PFSK-1 (cell line): ENCODE data around the gene PALM2AKAP2.

ENCODE experiments used
- FOXP2 ChIP-seq: optimal IDR thresholded peaks from 2 replicates; pipeline ENCODE3; 2011; ENCODE audit warnings: borderline replicate concordance, control low read depth, inconsistent platforms; ENCODE audit not compliant: insufficient read depth; ENCODE audit errors: extremely low read length, extremely low read depth
- POLR2AphosphoS5 ChIP-seq: IDR thresholded peaks from 2 replicates; pipeline ENCODE4 v1.6.1; 2012; ENCODE audit warnings: low read depth, mild to moderate bottlenecking, control low read depth, low read length, moderate library complexity
- SIN3A ChIP-seq: IDR thresholded peaks from 2 replicates; pipeline ENCODE4 v1.6.1; 2012; ENCODE audit warnings: mild to moderate bottlenecking, low read length, moderate library complexity, borderline replicate concordance; ENCODE audit not compliant: insufficient read depth
- TAF1 ChIP-seq: IDR thresholded peaks from 2 replicates; pipeline ENCODE4 v1.6.1; 2012; ENCODE audit warnings: low read length, control low read depth, borderline replicate concordance; ENCODE audit not compliant: insufficient read depth
- TF ChIP-seq, protein P1 (sequence below), 2 experiments: IDR thresholded peaks; 2 replicates each; pipeline versions ENCODE4 v1.6.1 to v1.8.0; 2011 to 2012; ENCODE audit warnings: low read depth in 2 of 2, low read length in 2 of 2, control low read depth in 1 of 2, inconsistent platforms in 1 of 2, mild to moderate bottlenecking in 1 of 2, moderate library complexity in 1 of 2; ENCODE audit not compliant: insufficient read depth in 1 of 2

PALM2AKAP2 gene

DNA sequence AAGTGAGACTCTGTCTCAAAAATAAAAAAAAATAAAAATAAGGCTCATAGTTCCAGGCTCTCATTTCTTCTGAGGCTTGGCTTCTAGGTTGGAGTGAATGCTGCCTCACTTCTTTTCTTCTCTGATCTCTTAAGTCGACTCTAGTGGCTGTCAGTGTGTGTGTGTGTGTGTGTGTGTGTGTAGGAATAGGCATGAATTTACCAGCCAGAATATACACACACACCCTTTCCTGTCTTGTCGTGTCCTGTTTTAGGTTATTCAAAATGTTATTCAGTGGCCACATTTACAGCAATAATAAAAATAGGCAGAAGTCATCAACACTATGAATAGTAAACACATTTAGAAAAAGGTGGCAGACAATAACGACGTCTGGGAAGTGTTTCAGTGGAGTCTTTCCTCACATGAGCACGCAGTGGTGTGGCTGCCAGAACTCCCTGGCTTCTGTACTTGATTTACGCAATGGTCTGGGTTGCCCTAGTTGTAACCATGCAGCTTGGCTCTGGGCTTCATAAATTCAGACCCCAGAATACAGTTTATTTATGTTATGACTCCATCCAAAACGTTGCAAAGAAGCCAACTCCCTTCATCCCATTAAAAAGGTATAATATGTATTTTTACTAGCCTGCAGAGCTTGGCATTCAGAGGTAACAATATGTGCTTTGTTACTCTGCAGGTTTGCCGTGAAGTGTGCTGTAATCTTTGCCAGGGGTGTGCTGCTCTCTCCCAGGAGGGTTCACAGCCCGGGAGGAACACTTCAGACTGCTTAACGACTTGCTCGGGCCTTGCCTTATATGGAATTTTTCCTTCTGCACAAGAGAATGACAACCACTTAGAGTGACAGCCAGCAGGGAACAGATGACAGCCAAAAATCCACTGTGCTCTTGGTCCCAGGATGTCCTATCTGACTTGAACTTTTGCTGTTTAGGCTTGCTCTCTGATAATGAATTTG lies 34.4 kb upstream of the PALM2AKAP2 start:
- no peak for TF ChIP-seq SIN3A

DNA sequence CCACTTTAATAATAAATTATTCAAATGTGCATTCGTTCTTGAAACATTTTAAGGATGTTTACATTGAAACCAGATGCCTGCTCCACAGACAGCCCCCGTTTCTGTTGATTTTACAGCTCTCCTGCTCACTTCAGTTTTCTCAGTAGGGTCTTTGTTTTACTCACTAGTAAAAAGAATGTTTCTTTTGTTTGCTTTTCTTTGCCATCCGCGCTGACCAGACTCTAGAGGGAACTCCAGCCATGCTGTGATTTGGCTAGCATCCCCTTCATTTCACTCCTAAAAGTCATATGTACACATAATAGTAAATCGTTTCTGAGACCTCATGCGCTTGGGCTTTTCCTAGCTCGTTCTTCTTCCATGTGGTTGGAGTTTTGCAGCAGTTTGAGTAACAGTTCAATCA lies 28.7 kb upstream of the PALM2AKAP2 start:
- TF ChIP-seq TAF1 (no peak), POLR2AphosphoS5 (no peak), FOXP2 (no peak), SIN3A (no peak)
- TF ChIP-seq, protein P1, sequence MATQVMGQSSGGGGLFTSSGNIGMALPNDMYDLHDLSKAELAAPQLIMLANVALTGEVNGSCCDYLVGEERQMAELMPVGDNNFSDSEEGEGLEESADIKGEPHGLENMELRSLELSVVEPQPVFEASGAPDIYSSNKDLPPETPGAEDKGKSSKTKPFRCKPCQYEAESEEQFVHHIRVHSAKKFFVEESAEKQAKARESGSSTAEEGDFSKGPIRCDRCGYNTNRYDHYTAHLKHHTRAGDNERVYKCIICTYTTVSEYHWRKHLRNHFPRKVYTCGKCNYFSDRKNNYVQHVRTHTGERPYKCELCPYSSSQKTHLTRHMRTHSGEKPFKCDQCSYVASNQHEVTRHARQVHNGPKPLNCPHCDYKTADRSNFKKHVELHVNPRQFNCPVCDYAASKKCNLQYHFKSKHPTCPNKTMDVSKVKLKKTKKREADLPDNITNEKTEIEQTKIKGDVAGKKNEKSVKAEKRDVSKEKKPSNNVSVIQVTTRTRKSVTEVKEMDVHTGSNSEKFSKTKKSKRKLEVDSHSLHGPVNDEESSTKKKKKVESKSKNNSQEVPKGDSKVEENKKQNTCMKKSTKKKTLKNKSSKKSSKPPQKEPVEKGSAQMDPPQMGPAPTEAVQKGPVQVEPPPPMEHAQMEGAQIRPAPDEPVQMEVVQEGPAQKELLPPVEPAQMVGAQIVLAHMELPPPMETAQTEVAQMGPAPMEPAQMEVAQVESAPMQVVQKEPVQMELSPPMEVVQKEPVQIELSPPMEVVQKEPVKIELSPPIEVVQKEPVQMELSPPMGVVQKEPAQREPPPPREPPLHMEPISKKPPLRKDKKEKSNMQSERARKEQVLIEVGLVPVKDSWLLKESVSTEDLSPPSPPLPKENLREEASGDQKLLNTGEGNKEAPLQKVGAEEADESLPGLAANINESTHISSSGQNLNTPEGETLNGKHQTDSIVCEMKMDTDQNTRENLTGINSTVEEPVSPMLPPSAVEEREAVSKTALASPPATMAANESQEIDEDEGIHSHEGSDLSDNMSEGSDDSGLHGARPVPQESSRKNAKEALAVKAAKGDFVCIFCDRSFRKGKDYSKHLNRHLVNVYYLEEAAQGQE (IDR thresholded peaks at IDR 0.05; ENCODE audit: insufficient read depth in 1 of 2, low read depth in 2 of 2, low read length in 2 of 2): no peak

DNA sequence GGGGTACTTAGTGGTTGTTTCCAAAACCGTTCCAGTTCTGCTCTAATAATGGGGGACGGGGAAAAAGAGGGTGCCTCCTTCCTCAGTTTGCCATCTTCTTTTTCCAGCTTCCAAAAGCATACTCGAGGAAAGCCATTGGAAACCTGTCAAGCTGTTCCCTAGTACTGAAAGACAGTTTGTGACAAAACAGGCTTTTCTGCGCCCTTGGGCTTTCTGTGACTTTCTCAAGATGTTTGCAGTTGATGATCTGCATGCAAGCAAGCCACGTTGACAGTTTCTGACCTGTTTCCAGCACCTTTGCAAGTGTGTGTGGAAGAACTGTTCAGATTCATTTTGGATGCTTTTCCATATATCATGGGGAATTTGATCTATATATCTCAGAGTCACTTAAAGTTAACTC lies 26.7 kb upstream of the PALM2AKAP2 start:
- TF ChIP-seq FOXP2 (no peak), SIN3A (no peak), POLR2AphosphoS5 (no peak), TAF1 (no peak)
- TF ChIP-seq, protein P1 (IDR thresholded peaks at IDR 0.05; ENCODE audit: insufficient read depth in 1 of 2, low read depth in 2 of 2, low read length in 2 of 2): no peak

DNA sequence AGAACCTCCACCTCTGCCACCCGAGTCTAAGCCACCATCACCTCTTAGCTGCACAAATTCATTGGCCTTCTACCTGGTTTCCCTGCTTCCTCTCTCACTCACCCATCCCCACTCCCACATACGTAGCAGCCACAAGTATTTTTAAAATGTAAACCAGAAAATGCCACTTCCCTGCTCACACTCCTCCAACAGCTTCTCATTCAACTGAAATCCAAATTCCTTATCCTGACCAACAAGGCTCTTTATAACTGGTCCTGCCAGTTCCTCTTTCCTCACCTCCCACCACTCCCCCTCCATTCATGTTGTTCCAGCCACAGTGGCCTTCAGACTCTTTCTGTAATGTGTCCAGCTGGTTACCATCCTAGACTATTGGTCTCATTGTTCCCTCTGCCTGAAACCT lies 25.0 kb upstream of the PALM2AKAP2 start:
- no peak for TF ChIP-seq TAF1
- TF ChIP-seq, protein P1 (IDR thresholded peaks at IDR 0.05; ENCODE audit: insufficient read depth in 1 of 2, low read depth in 2 of 2, low read length in 2 of 2): no peak
- no peak for TF ChIP-seq POLR2AphosphoS5
- TF ChIP-seq SIN3A: no peak
- no peak for TF ChIP-seq FOXP2

DNA sequence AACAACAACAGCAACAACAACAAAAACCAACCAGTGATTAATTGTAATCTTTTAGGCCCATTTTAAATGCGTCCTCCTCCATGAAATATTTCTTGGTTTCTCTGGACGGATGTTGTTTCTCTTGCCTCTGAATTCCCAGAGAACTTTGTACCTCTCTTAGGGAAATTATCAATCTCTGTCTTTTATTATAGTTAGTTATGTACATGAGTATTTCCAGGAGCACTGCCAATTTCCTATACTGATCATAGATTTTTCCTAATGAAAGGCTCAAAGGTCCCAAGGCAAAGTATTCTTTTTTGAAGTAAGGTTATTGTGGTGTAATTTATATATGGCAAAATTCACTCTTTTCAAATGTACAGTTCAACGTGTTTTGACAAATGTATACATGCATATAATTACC lies 20.4 kb upstream of the PALM2AKAP2 start:
- TF ChIP-seq, protein P1 (IDR thresholded peaks at IDR 0.05; ENCODE audit: insufficient read depth in 1 of 2, low read depth in 2 of 2, low read length in 2 of 2): no peak
- TF ChIP-seq POLR2AphosphoS5: no peak
